Measurements from ENCODE around the gene NGB. TPM values are rescaled to one million over a fixed set of nuclear protein-coding genes. Genes with fewer than 3 reads are reported as not detected.

NGB gene
- total and polyA plus RNA-seq, 9 of the 15 experiments (the other 6 are each of a cell fraction or from before 2014, with no cell fraction given) = not detected

DNA sequence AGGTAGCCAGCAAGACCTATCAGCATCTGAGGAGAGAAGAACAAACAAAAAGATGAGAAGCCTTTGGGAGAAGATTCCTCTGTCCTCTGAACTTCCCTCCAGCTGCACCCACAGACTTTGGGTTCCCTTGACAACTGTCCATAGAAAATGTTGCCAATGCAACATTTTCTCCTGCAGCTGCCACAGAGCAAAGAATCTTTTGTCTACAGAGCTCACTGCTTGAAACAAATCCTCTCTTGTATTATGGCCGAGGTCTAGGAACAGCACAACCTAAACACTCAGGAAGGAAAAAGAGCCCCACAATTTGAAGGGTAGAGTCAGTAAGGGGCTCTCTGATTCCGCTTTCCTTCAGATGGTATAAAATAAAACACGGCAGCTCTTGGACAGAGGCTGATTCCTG, 35.4 kb upstream of the NGB start:
- Histone ChIP-seq H3K79me2 (ENCODE audit: control insufficient read depth, insufficient read depth, low read length) (no peaks in the 10 kb centered on the region), H3K4me2 (ENCODE audit: insufficient read depth, low read length) (no peak overlapping the region), H3K4me3 (no peak overlapping the region), H3K27me3 (ENCODE audit: control insufficient read depth in 2 of 2, insufficient read depth in 2 of 2, low read length in 2 of 2) (no peaks in the 10 kb centered on the region), H3K9ac (ENCODE audit: insufficient read depth in 1 of 2, low read depth in 2 of 2, low read length in 2 of 2) (no peak overlapping the region), H3K9me3 (replicated peaks; ENCODE audit: control insufficient read depth, insufficient read depth, low read depth, low read length) (no peaks in the 10 kb centered on the region), H2AFZ (ENCODE audit: low read depth, low read length) (no peak overlapping the region), H3K27ac (ENCODE audit: extremely low read depth, low read depth, low read length) (no peak overlapping the region), H3K36me3 (ENCODE audit: control insufficient read depth, insufficient read depth, low read length) (peaks cover 14% of the 10 kb centered on the region; the same call in 2 of the 3 replicates), H3K4me1 (replicated peaks in 1 of 2; ENCODE audit: control insufficient read depth in 2 of 2, insufficient read depth in 2 of 2, low read length in 2 of 2) (peaks cover 0 to 5% of the 10 kb centered on the region in 2 experiments; a peak in 2 of 5 replicates), H3K9me1 (ENCODE audit: control insufficient read depth, insufficient read depth, low read length) (no peaks in the 10 kb centered on the region), H4K20me1 (replicated peaks; ENCODE audit: control insufficient read depth, insufficient read depth, low read length) (no peaks in the 10 kb centered on the region)
- intact Hi-C loops (cut with micrococcal nuclease) (no loop called here), in situ Hi-C loops (cut with MboI) (no loop called here)
- no peak for FAIRE-seq
- no peak for DNase-seq (ENCODE audit: extremely low read depth in 1 of 4, low spot score in 3 of 4)
- no TSS peak for BruUV-seq (replicated peaks)
- ChIA-PET CTCF (ENCODE audit: low intra/inter-chr PET ratio) (no interaction called here), POLR2A (interaction anchor here (0.6 to 1.4 kb wide), 2 partner anchors 9 to 173 kb away, joined by 3 to 4 read pairs; no protein-coding TSS in a partner anchor)
- ATAC-seq = no peak
- TF ChIP-seq, protein P1, sequence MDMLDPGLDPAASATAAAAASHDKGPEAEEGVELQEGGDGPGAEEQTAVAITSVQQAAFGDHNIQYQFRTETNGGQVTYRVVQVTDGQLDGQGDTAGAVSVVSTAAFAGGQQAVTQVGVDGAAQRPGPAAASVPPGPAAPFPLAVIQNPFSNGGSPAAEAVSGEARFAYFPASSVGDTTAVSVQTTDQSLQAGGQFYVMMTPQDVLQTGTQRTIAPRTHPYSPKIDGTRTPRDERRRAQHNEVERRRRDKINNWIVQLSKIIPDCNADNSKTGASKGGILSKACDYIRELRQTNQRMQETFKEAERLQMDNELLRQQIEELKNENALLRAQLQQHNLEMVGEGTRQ (CRISPR knock-in tag; IDR thresholded peaks at IDR 0.05) = no peak
- WGBS (ENCODE audit: insufficient coverage, low coverage, missing lambda C conversion rate) = 55% methylated on average over 3 of the region's 3 CpGs

DNA sequence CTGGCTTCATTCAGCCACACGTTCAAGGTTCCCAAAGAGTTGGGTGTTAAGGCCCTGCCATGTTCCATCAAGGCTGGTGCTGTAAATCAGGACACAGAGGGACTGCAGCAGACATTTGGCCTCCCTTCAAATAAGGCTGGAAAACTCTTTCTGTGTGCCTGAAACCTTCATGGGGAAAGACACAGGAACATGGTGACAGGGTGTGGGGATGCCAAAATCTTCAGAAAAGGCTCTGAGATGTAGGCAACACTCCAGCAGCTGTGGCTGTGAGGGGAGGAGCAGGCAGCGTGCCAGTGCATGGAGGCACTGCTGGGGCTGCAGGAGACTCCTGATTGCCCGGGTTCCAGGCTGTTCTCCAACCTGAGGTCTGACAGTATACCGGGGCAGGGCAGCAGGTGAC, 34.7 kb upstream of the NGB start:
- no TSS peak for BruUV-seq (replicated peaks)
- intact Hi-C loops (cut with micrococcal nuclease) = no loop called here
- H3K9ac ChIP-seq (ENCODE audit: insufficient read depth in 1 of 2, low read depth in 2 of 2, low read length in 2 of 2) = no peak overlapping the region
- no peaks in the 10 kb centered on the region for H3K79me2 ChIP-seq (ENCODE audit: control insufficient read depth, insufficient read depth, low read length)
- H3K36me3 ChIP-seq (ENCODE audit: control insufficient read depth, insufficient read depth, low read length) = peaks cover 14% of the 10 kb centered on the region; the same call in 2 of the 3 replicates
- FAIRE-seq (no peak), DNase-seq (ENCODE audit: extremely low read depth in 1 of 4, low spot score in 3 of 4) (no peak), ATAC-seq (no peak)
- no peak overlapping the region for H3K4me2 ChIP-seq (ENCODE audit: insufficient read depth, low read length)
- ChIA-PET POLR2A (interaction anchor here (2.6 kb wide), 1 partner anchor 11 kb away, joined by 10 read pairs; no protein-coding TSS in a partner anchor), CTCF (ENCODE audit: low intra/inter-chr PET ratio) (no interaction called here)
- no peak overlapping the region for H3K27ac ChIP-seq (ENCODE audit: extremely low read depth, low read depth, low read length)
- TF ChIP-seq, protein P2, sequence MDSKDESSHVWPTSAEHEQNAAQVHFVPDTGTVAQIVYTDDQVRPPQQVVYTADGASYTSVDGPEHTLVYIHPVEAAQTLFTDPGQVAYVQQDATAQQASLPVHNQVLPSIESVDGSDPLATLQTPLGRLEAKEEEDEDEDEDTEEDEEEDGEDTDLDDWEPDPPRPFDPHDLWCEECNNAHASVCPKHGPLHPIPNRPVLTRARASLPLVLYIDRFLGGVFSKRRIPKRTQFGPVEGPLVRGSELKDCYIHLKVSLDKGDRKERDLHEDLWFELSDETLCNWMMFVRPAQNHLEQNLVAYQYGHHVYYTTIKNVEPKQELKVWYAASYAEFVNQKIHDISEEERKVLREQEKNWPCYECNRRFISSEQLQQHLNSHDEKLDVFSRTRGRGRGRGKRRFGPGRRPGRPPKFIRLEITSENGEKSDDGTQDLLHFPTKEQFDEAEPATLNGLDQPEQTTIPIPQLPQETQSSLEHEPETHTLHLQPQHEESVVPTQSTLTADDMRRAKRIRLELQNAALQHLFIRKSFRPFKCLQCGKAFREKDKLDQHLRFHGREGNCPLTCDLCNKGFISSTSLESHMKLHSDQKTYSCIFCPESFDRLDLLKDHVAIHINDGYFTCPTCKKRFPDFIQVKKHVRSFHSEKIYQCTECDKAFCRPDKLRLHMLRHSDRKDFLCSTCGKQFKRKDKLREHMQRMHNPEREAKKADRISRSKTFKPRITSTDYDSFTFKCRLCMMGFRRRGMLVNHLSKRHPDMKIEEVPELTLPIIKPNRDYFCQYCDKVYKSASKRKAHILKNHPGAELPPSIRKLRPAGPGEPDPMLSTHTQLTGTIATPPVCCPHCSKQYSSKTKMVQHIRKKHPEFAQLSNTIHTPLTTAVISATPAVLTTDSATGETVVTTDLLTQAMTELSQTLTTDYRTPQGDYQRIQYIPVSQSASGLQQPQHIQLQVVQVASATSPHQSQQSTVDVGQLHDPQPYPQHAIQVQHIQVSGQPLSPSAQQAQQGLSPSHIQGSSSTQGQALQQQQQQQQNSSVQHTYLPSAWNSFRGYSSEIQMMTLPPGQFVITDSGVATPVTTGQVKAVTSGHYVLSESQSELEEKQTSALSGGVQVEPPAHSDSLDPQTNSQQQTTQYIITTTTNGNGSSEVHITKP (IDR thresholded peaks at IDR 0.05; ENCODE audit: partially characterized antibody) = no peak
- TF ChIP-seq, protein P3, sequence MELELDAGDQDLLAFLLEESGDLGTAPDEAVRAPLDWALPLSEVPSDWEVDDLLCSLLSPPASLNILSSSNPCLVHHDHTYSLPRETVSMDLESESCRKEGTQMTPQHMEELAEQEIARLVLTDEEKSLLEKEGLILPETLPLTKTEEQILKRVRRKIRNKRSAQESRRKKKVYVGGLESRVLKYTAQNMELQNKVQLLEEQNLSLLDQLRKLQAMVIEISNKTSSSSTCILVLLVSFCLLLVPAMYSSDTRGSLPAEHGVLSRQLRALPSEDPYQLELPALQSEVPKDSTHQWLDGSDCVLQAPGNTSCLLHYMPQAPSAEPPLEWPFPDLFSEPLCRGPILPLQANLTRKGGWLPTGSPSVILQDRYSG (tag; conservative IDR thresholded peaks at IDR 0.05; ENCODE audit: low read depth) = no peak
- TF ChIP-seq, protein P4, sequence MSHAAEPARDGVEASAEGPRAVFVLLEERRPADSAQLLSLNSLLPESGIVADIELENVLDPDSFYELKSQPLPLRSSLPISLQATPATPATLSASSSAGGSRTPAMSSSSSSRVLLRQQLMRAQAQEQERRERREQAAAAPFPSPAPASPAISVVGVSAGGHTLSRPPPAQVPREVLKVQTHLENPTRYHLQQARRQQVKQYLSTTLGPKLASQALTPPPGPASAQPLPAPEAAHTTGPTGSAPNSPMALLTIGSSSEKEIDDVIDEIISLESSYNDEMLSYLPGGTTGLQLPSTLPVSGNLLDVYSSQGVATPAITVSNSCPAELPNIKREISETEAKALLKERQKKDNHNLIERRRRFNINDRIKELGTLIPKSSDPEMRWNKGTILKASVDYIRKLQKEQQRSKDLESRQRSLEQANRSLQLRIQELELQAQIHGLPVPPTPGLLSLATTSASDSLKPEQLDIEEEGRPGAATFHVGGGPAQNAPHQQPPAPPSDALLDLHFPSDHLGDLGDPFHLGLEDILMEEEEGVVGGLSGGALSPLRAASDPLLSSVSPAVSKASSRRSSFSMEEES (CRISPR knock-in tag; IDR thresholded peaks at IDR 0.05) = no peak
- TF ChIP-seq ZNF57 (CRISPR knock-in tag; IDR thresholded peaks at IDR 0.05) = no peak
- H2AFZ ChIP-seq (ENCODE audit: low read depth, low read length) = no peak overlapping the region
- in situ Hi-C loops (cut with MboI) = no loop called here
- H3K4me3 ChIP-seq = no peak overlapping the region
- H3K27me3 ChIP-seq (ENCODE audit: control insufficient read depth in 2 of 2, insufficient read depth in 2 of 2, low read length in 2 of 2) = no peaks in the 10 kb centered on the region
- no peaks in the 10 kb centered on the region for H3K9me3 ChIP-seq (replicated peaks; ENCODE audit: control insufficient read depth, insufficient read depth, low read depth, low read length)
- no peaks in the 10 kb centered on the region for H3K9me1 ChIP-seq (ENCODE audit: control insufficient read depth, insufficient read depth, low read length)
- H3K4me1 ChIP-seq (replicated peaks in 1 of 2; ENCODE audit: control insufficient read depth in 2 of 2, insufficient read depth in 2 of 2, low read length in 2 of 2) = peaks cover 0 to 5% of the 10 kb centered on the region in 2 experiments; a peak in 2 of 5 replicates
- WGBS (ENCODE audit: insufficient coverage, low coverage, missing lambda C conversion rate) = 52% methylated on average over 4 of the region's 4 CpGs
- H4K20me1 ChIP-seq (replicated peaks; ENCODE audit: control insufficient read depth, insufficient read depth, low read length) = no peaks in the 10 kb centered on the region
